SK-N-SH treated with all-trans-retinoic acid at 6 μM for 48 hours (cell line): ENCODE results near the gene GNG2.

Source experiments
- ATAC-seq: fragments of 200-7000 bp; cut with Tn5 transposase; 3 replicates; pipeline ENCODE4 v1.9.1; 2020; ENCODE audit warnings: mild to moderate bottlenecking, moderate library complexity
- ARNTL ChIP-seq: fragments of 450-650 bp; formaldehyde crosslinking; IDR thresholded peaks from 2 replicates; pipeline ENCODE4 v1.5.0; 2020; ENCODE audit warnings: low read depth, mild to moderate bottlenecking, moderate library complexity, borderline replicate concordance
- CSDC2 ChIP-seq: fragments of 250-450 bp; sonication (Bioruptor Pico); IDR thresholded peaks from 2 replicates; pipeline ENCODE4 v1.5.0; 2020; ENCODE audit warnings: mild to moderate bottlenecking, moderate library complexity
- ESRRG ChIP-seq: fragments of 250-450 bp; sonication (Bioruptor Pico); IDR thresholded peaks from 2 replicates; pipeline ENCODE4 v1.6.1; 2021; ENCODE audit warnings: mild to moderate bottlenecking
- GLIS3 ChIP-seq: fragments of 250-450 bp; sonication (Bioruptor Pico); IDR thresholded peaks from 2 replicates; pipeline ENCODE4 v1.5.0; 2020; ENCODE audit warnings: mild to moderate bottlenecking, moderate library complexity
- ISL1 ChIP-seq: fragments of 250-450 bp; sonication (Bioruptor Pico); IDR thresholded peaks from 2 replicates; pipeline ENCODE4 v2.1.2; 2022; ENCODE audit warnings: mild to moderate bottlenecking, moderate library complexity
- OSR1 ChIP-seq: fragments of 250-450 bp; sonication (Bioruptor Pico); IDR thresholded peaks from 2 replicates; pipeline ENCODE4 v1.8.0; 2022; ENCODE audit warnings: moderate library complexity, mild to moderate bottlenecking, inconsistent platforms
- PPARA ChIP-seq: fragments of 250-450 bp; sonication (Bioruptor Pico); IDR thresholded peaks from 2 replicates; pipeline ENCODE4 v1.5.0; 2020; ENCODE audit warnings: mild to moderate bottlenecking, borderline replicate concordance
- RARB ChIP-seq: fragments of 250-450 bp; sonication (Bioruptor Pico); IDR thresholded peaks from 2 replicates; pipeline ENCODE4 v1.8.0; 2021; ENCODE audit warnings: mild to moderate bottlenecking, moderate library complexity
- SNAI2 ChIP-seq: fragments of 250-450 bp; sonication (Bioruptor Pico); IDR thresholded peaks from 2 replicates; pipeline ENCODE4 v1.5.0; 2020; ENCODE audit warnings: mild to moderate bottlenecking, moderate library complexity
- TOX ChIP-seq: fragments of 250-450 bp; sonication (Bioruptor Pico); IDR thresholded peaks from 2 replicates; pipeline ENCODE4 v1.8.0; 2021; ENCODE audit warnings: mild to moderate bottlenecking, moderate library complexity, borderline replicate concordance
- ZFP3 ChIP-seq: fragments of 250-450 bp; sonication (Bioruptor Pico); IDR thresholded peaks from 2 replicates; pipeline ENCODE4 v1.5.0; 2020; ENCODE audit warnings: mild to moderate bottlenecking, moderate library complexity
- ZFP30 ChIP-seq: fragments of 450-650 bp; formaldehyde crosslinking; IDR thresholded peaks from 2 replicates; pipeline ENCODE4 v1.5.0; 2022; ENCODE audit warnings: mild to moderate bottlenecking, moderate library complexity
- ZNF565 ChIP-seq: fragments of 450-650 bp; formaldehyde crosslinking; conservative IDR thresholded peaks from 2 replicates; pipeline ENCODE4 v1.5.0; 2020; ENCODE audit warnings: low read depth, mild to moderate bottlenecking, moderate library complexity
- ZNF70 ChIP-seq: fragments of 450-650 bp; formaldehyde crosslinking; IDR thresholded peaks from 2 replicates; pipeline ENCODE4 v1.5.0; 2020; ENCODE audit warnings: mild to moderate bottlenecking, moderate library complexity
- ZNF8 ChIP-seq: fragments of 450-650 bp; formaldehyde crosslinking; IDR thresholded peaks from 2 replicates; pipeline ENCODE4 v1.5.0; 2020; ENCODE audit warnings: mild to moderate bottlenecking, moderate library complexity
- TF ChIP-seq, protein P1 (sequence below): fragments of 250-450 bp; sonication (Bioruptor Pico); IDR thresholded peaks from 2 replicates; pipeline ENCODE4 v1.5.0; 2020; ENCODE audit warnings: mild to moderate bottlenecking, moderate library complexity
- TF ChIP-seq, protein P2 (sequence below): fragments of 250-450 bp; sonication (Bioruptor Pico); IDR thresholded peaks from 2 replicates; pipeline ENCODE4 v1.8.0; 2021; ENCODE audit warnings: low read depth, mild to moderate bottlenecking, moderate library complexity, borderline replicate concordance
- TF ChIP-seq, protein P3 (sequence below): fragments of 250-450 bp; sonication (Bioruptor Pico); IDR thresholded peaks from 2 replicates; pipeline ENCODE4 v1.5.1; 2020; ENCODE audit warnings: low read depth, mild to moderate bottlenecking, moderate library complexity
- TF ChIP-seq, protein P4 (sequence below): fragments of 250-450 bp; sonication (Bioruptor Pico); IDR thresholded peaks from 2 replicates; pipeline ENCODE4 v1.8.0; 2020; ENCODE audit warnings: mild to moderate bottlenecking, moderate library complexity, borderline replicate concordance
- TF ChIP-seq, protein P5 (sequence below): fragments of 250-450 bp; sonication (Bioruptor Pico); IDR thresholded peaks from 2 replicates; pipeline ENCODE4 v1.5.1; 2021; ENCODE audit warnings: mild to moderate bottlenecking, moderate library complexity

Gene GNG2

DNA sequence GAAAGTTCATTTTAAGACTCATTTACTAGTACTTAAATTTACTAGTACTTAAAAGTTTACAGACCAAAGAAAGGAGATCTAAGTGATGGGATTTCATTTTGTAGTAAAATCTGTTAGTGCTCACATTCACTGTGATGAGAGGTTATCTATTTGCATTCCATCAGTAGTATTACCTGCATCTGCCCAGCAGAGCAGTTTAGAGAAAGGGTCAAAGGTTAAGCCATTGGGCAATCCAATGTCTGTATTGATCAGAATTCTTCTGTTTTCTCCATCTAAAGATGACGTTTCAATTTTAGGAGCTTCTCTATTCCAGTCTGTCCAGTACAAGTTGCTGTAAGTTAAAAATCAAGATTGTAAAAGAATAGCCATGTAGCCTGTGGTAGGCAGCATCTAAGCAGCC, 147.2 kb downstream of the GNG2 start:
- no peak for ATAC-seq
- TF ChIP-seq SNAI2 (no peak), ZFP30 (no peak), ZFP3 (no peak), ZNF70 (CRISPR knock-in tag) (no peak), ISL1 (CRISPR knock-in tag) (no peak), GLIS3 (CRISPR knock-in tag) (no peak)
- TF ChIP-seq, protein P1, sequence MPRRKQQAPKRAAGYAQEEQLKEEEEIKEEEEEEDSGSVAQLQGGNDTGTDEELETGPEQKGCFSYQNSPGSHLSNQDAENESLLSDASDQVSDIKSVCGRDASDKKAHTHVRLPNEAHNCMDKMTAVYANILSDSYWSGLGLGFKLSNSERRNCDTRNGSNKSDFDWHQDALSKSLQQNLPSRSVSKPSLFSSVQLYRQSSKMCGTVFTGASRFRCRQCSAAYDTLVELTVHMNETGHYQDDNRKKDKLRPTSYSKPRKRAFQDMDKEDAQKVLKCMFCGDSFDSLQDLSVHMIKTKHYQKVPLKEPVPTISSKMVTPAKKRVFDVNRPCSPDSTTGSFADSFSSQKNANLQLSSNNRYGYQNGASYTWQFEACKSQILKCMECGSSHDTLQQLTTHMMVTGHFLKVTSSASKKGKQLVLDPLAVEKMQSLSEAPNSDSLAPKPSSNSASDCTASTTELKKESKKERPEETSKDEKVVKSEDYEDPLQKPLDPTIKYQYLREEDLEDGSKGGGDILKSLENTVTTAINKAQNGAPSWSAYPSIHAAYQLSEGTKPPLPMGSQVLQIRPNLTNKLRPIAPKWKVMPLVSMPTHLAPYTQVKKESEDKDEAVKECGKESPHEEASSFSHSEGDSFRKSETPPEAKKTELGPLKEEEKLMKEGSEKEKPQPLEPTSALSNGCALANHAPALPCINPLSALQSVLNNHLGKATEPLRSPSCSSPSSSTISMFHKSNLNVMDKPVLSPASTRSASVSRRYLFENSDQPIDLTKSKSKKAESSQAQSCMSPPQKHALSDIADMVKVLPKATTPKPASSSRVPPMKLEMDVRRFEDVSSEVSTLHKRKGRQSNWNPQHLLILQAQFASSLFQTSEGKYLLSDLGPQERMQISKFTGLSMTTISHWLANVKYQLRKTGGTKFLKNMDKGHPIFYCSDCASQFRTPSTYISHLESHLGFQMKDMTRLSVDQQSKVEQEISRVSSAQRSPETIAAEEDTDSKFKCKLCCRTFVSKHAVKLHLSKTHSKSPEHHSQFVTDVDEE (CRISPR knock-in tag): no peak
- TF ChIP-seq, protein P2, sequence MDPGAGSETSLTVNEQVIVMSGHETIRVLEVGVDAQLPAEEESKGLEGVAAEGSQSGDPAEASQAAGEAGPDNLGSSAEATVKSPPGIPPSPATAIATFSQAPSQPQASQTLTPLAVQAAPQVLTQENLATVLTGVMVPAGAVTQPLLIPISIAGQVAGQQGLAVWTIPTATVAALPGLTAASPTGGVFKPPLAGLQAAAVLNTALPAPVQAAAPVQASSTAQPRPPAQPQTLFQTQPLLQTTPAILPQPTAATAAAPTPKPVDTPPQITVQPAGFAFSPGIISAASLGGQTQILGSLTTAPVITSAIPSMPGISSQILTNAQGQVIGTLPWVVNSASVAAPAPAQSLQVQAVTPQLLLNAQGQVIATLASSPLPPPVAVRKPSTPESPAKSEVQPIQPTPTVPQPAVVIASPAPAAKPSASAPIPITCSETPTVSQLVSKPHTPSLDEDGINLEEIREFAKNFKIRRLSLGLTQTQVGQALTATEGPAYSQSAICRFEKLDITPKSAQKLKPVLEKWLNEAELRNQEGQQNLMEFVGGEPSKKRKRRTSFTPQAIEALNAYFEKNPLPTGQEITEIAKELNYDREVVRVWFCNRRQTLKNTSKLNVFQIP: no peak

DNA sequence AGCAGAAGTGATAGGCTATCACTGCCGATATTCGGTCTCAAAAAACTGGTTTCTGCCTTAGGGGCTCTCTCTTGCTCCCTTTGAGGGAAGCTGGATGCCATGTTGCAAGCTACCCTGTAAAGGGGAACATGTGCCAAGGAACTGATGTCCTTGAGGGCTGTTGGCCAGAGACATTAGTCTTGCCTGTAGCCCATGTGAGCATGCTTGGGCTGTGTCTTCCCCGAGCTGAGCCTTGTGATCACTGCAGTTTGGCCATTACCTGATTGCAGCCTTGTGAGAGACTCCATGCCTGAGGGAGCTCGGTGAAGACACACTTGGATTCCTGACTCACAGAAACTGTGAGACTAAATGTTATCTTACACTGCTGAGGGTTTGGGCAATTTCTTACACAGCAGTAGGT, 147.7 kb downstream of the GNG2 start:
- no peak for ATAC-seq
- no peak for TF ChIP-seq ZFP3
- TF ChIP-seq, protein P3, sequence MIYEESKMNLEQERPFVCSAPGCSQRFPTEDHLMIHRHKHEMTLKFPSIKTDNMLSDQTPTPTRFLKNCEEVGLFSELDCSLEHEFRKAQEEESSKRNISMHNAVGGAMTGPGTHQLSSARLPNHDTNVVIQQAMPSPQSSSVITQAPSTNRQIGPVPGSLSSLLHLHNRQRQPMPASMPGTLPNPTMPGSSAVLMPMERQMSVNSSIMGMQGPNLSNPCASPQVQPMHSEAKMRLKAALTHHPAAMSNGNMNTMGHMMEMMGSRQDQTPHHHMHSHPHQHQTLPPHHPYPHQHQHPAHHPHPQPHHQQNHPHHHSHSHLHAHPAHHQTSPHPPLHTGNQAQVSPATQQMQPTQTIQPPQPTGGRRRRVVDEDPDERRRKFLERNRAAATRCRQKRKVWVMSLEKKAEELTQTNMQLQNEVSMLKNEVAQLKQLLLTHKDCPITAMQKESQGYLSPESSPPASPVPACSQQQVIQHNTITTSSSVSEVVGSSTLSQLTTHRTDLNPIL (CRISPR knock-in tag): no peak
- no peak for TF ChIP-seq RARB (CRISPR knock-in tag)
- no peak for TF ChIP-seq ISL1 (CRISPR knock-in tag)
- no peak for TF ChIP-seq TOX (CRISPR knock-in tag)
- TF ChIP-seq, protein P4, sequence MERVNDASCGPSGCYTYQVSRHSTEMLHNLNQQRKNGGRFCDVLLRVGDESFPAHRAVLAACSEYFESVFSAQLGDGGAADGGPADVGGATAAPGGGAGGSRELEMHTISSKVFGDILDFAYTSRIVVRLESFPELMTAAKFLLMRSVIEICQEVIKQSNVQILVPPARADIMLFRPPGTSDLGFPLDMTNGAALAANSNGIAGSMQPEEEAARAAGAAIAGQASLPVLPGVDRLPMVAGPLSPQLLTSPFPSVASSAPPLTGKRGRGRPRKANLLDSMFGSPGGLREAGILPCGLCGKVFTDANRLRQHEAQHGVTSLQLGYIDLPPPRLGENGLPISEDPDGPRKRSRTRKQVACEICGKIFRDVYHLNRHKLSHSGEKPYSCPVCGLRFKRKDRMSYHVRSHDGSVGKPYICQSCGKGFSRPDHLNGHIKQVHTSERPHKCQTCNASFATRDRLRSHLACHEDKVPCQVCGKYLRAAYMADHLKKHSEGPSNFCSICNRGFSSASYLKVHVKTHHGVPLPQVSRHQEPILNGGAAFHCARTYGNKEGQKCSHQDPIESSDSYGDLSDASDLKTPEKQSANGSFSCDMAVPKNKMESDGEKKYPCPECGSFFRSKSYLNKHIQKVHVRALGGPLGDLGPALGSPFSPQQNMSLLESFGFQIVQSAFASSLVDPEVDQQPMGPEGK: no peak
- no peak for TF ChIP-seq ESRRG (CRISPR knock-in tag)
- TF ChIP-seq PPARA: no peak
- TF ChIP-seq, protein P1 (CRISPR knock-in tag): no peak
- TF ChIP-seq ZFP30: no peak
- TF ChIP-seq SNAI2: no peak
- TF ChIP-seq ARNTL: no peak
- TF ChIP-seq, protein P2: no peak
- TF ChIP-seq OSR1: no peak
- no peak for TF ChIP-seq GLIS3 (CRISPR knock-in tag)
- no peak for TF ChIP-seq ZNF8 (CRISPR knock-in tag)
- no peak for TF ChIP-seq CSDC2 (CRISPR knock-in tag)
- no peak for TF ChIP-seq ZNF565 (CRISPR knock-in tag)

DNA sequence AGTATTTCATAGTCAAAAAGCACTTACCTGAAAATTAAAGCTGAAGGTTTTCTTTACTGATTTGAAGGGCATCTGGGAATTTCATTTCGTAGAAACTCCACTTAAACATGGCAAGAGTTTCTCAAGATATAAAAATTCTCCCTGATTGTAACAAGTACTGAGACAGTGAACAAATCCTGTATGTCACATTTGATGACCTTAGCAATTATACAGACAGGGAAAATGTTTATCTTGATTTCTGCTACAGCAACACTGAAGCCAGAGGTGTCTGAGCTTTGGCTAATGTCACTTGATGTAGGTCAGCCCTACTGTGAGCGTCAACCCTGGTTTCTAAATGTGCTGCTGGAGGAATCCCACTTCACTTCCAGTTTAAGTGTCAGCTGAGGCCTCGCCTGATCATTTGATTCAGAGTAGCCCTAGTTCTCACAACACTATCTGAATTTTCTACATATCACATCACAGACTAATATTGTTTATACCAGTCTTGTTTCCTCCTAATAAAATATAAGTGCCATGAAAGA, 149.8 kb downstream of the GNG2 start:
- ATAC-seq: no peak
- TF ChIP-seq, protein P1 (CRISPR knock-in tag): no peak
- TF ChIP-seq RARB (CRISPR knock-in tag): no peak
- TF ChIP-seq PPARA: no peak
- no peak for TF ChIP-seq ZFP3
- no peak for TF ChIP-seq ZNF70 (CRISPR knock-in tag)
- TF ChIP-seq, protein P5, sequence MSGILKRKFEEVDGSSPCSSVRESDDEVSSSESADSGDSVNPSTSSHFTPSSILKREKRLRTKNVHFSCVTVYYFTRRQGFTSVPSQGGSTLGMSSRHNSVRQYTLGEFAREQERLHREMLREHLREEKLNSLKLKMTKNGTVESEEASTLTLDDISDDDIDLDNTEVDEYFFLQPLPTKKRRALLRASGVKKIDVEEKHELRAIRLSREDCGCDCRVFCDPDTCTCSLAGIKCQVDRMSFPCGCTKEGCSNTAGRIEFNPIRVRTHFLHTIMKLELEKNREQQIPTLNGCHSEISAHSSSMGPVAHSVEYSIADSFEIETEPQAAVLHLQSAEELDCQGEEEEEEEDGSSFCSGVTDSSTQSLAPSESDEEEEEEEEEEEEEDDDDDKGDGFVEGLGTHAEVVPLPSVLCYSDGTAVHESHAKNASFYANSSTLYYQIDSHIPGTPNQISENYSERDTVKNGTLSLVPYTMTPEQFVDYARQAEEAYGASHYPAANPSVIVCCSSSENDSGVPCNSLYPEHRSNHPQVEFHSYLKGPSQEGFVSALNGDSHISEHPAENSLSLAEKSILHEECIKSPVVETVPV (CRISPR knock-in tag): no peak
- no peak for TF ChIP-seq SNAI2
- no peak for TF ChIP-seq ISL1 (CRISPR knock-in tag)
